ENCODE results near the gene KRT81.

DNA sequence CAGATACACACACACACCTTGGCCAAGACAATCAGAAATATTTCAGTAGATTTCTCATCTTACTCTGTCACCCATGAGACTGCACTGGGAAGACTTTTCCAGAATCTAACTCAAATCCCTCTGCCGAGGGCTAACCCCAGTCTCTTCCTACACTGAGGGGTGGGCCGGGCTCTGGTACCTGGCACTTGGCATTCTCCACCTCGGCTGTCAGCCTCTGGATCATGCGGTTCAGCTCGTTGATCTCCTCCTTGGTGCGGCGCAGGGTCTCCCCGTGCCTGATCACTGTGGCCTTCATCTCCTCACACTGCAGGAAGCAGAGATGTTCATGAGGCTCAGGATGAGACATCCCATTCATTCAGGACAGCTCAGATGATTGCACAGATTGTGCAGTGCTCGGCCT lies 25.0 kb upstream of the KRT81 start:
- TF ChIP-seq, protein P1, sequence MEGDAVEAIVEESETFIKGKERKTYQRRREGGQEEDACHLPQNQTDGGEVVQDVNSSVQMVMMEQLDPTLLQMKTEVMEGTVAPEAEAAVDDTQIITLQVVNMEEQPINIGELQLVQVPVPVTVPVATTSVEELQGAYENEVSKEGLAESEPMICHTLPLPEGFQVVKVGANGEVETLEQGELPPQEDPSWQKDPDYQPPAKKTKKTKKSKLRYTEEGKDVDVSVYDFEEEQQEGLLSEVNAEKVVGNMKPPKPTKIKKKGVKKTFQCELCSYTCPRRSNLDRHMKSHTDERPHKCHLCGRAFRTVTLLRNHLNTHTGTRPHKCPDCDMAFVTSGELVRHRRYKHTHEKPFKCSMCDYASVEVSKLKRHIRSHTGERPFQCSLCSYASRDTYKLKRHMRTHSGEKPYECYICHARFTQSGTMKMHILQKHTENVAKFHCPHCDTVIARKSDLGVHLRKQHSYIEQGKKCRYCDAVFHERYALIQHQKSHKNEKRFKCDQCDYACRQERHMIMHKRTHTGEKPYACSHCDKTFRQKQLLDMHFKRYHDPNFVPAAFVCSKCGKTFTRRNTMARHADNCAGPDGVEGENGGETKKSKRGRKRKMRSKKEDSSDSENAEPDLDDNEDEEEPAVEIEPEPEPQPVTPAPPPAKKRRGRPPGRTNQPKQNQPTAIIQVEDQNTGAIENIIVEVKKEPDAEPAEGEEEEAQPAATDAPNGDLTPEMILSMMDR (conservative IDR thresholded peaks at IDR 0.05): no peak
- TF ChIP-seq EZH2 (IDR thresholded peaks at IDR 0.05; ENCODE audit: low read depth): no peak

Measured in PC-9 (cell line).